K562 (cell line): ENCODE results near the gene SLC13A3. TPM values are rescaled to one million over a fixed set of nuclear protein-coding genes. Genes with fewer than 3 reads are reported as not detected.

ENCODE experiments used
- CEBPB ChIP-seq: fragments of 450-650 bp; IDR thresholded peaks from 2 replicates; pipeline ENCODE4 v1.6.1; 2016; ENCODE audit warnings: missing genetic modification characterization, missing compliant biosample characterization
- CREBBP ChIP-seq: IDR thresholded peaks from one replicate; pipeline ENCODE4 v1.6.1; 2012; ENCODE audit warnings: low read depth, mild to moderate bottlenecking, control low read depth, inconsistent platforms, low read length
- CTBP1 ChIP-seq: fragments of 450-650 bp; IDR thresholded peaks from 2 replicates; pipeline ENCODE4 v1.6.1; 2016; ENCODE audit warnings: borderline replicate concordance
- ESRRA ChIP-seq: fragments of 450-650 bp; IDR thresholded peaks from 2 replicates; pipeline ENCODE4 v1.6.1; 2014; ENCODE audit warnings: low read depth, mild to moderate bottlenecking, moderate library complexity, borderline replicate concordance
- MAFG ChIP-seq: fragments of 450-650 bp; conservative IDR thresholded peaks from 2 replicates; pipeline ENCODE4 v1.6.1; 2016; ENCODE audit warnings: missing genetic modification characterization, missing compliant biosample characterization
- MECOM ChIP-seq: fragments of 250-450 bp; sonication (Bioruptor Pico); IDR thresholded peaks from 2 replicates; pipeline ENCODE4 v1.8.0; 2022; ENCODE audit warnings: inconsistent platforms
- NR1H2 ChIP-seq: sonication (generic); formaldehyde crosslinking; IDR thresholded peaks from 2 replicates; pipeline ENCODE4 v1.4.0; 2020; ENCODE audit warnings: mild to moderate bottlenecking, missing genetic modification reagents
- NR2C1 ChIP-seq, 2 experiments: fragments of 450-650 bp; IDR thresholded peaks; 2 replicates each; pipeline ENCODE4 v1.6.1; 2017; ENCODE audit warnings: mild to moderate bottlenecking in 2 of 2, antibody characterized with exemption in 1 of 2, inconsistent platforms in 1 of 2, missing compliant biosample characterization in 1 of 2, missing genetic modification characterization in 1 of 2
- NR3C1 ChIP-seq: sonication (generic); formaldehyde crosslinking; IDR thresholded peaks from 2 replicates; pipeline ENCODE4 v1.8.1; 2022; ENCODE audit warnings: missing genetic modification reagents
- SNRNP70 ChIP-seq: fragments of 200-400 bp; formaldehyde crosslinking; optimal IDR thresholded peaks from 2 replicates; pipeline ENCODE3; 2017; ENCODE audit warnings: low read depth, low read length
- SRF ChIP-seq, 2 experiments: fragments of 250-450, 450-650 bp in 1 of 2; sonication (Bioruptor Pico) in 1 of 2; sonication (generic) in 1 of 2; formaldehyde crosslinking; IDR thresholded peaks; 2 replicates each; pipeline versions ENCODE4 v1.5.0 to v1.5.1; 2020 to 2022; ENCODE audit warnings: mild to moderate bottlenecking in 1 of 2, missing genetic modification reagents in 1 of 2
- TEAD2 ChIP-seq: fragments of 450-650 bp; IDR thresholded peaks from 2 replicates; pipeline ENCODE4 v1.6.1; 2016; ENCODE audit warnings: missing genetic modification characterization, control low read depth, missing compliant biosample characterization
- YY1 ChIP-seq, 3 experiments: IDR thresholded peaks; 2 replicates each; pipeline ENCODE4 v1.6.1; 2011; ENCODE audit warnings: low read length in 2 of 3, mild to moderate bottlenecking in 2 of 3, moderate library complexity in 2 of 3, borderline replicate concordance in 1 of 3, control low read depth in 1 of 3, low read depth in 1 of 3; ENCODE audit not compliant: insufficient read depth in 3 of 3, insufficient replicate concordance in 2 of 3, control insufficient read depth in 1 of 3, insufficient read length in 1 of 3; ENCODE audit errors: extremely low read depth in 1 of 3
- ZBTB26 ChIP-seq: fragments of 450-650 bp; formaldehyde crosslinking; IDR thresholded peaks from 2 replicates; pipeline ENCODE4 v1.4.0; 2022; ENCODE audit warnings: missing genetic modification characterization
- ZBTB5 ChIP-seq: fragments of 450-650 bp; IDR thresholded peaks from 2 replicates; pipeline ENCODE4 v1.6.1; 2017; ENCODE audit warnings: antibody characterized with exemption
- ZNF140 ChIP-seq: fragments of 250-450 bp; sonication (Bioruptor Pico); IDR thresholded peaks from 2 replicates; pipeline ENCODE4 v1.8.0; 2021; ENCODE audit warnings: moderate library complexity, mild to moderate bottlenecking, inconsistent platforms
- ZNF445 ChIP-seq: fragments of 250-450 bp; sonication (Bioruptor Pico); IDR thresholded peaks from 2 replicates; pipeline ENCODE4 v1.4.0; 2020; ENCODE audit warnings: low read depth, mild to moderate bottlenecking, moderate library complexity
- polyA plus RNA-seq, 8 experiments: library from polyadenylated mRNA; depleted of rRNA in 4 of 8; stranded (reverse) in 5 of 8; unstranded in 3 of 8; fragments of >200 nt; fragmentation: Nextera tagmentation in 2 of 8; fragmentation: Illumina TruSeq in 1 of 8; extraction: Ambion mirVana in 2 of 8; extraction: Trizol in 1 of 8; gene quantifications; 2 replicates each; pipeline versions ENCODE4 v1.2.1 to v1.2.3, GENCODE V29; 2011 to 2014; ENCODE audit warnings: inconsistent platforms in 1 of 8, missing spikeins in 1 of 8
- total RNA-seq, 7 experiments: library from RNA; depleted of rRNA in 6 of 7; stranded (reverse); fragments of >200 nt in 6 of 7; fragmentation: Illumina TruSeq in 2 of 7; extraction: Trizol in 2 of 7; gene quantifications; 2 replicates each; pipeline versions ENCODE4 v1.2.1 to v1.2.3, GENCODE V29; 2011 to 2021; ENCODE audit warnings: low replicate concordance in 1 of 7
- TF ChIP-seq, protein P1 (sequence below): fragments of 250-450 bp; sonication (Bioruptor Pico); IDR thresholded peaks from 2 replicates; pipeline ENCODE4 v1.5.0; 2020; ENCODE audit warnings: mild to moderate bottlenecking, borderline replicate concordance

Gene SLC13A3
- total and polyA plus RNA-seq, 9 of the 15 experiments (the other 6 are each of a cell fraction or from before 2014, with no cell fraction given): 5.5 to 16.4 (median 8.5) TPM

GRCh38 chr20:46635514-46636136, 15.6 kb downstream of the SLC13A3 start (continued):
- TF ChIP-seq SRF (CRISPR knock-in tag; IDR thresholded peaks at IDR 0.05) (peak in 1 of 2 experiments; percentile 94; a peak in 2 of 4 replicates), CTBP1 (no peak), MAFG (tag) (0 out of 2 replicates have a peak, but pooled peaks have one; percentile 16), ZNF140 (CRISPR knock-in tag) (no peak), MECOM (CRISPR knock-in tag) (peak; percentile 74), ZNF445 (CRISPR knock-in tag) (no peak), SNRNP70 (no peak), ZBTB26 (no peak), CEBPB (tag) (no peak), NR1H2 (no peak), YY1 (IDR thresholded peaks at IDR 0.05; ENCODE audit: borderline replicate concordance in 1 of 3, control insufficient read depth in 1 of 3, extremely low read depth in 1 of 3, insufficient read depth in 3 of 3, insufficient read length in 1 of 3, insufficient replicate concordance in 2 of 3, low read depth in 1 of 3, low read length in 2 of 3) (peak in 1 of 3 experiments; percentile 54), NR3C1 (CRISPR knock-in tag) (no peak), ESRRA (peak; percentile 34; the same call in 1 of the 2 replicates), CREBBP (no peak), TEAD2 (tag) (0 out of 2 replicates have a peak, but pooled peaks have one; percentile 33), ZBTB5 (no peak), NR2C1 (IDR thresholded peaks at IDR 0.05) (no peak), NR2C1 (tag; IDR thresholded peaks at IDR 0.05) (peak; percentile 84)
- TF ChIP-seq, protein P1, sequence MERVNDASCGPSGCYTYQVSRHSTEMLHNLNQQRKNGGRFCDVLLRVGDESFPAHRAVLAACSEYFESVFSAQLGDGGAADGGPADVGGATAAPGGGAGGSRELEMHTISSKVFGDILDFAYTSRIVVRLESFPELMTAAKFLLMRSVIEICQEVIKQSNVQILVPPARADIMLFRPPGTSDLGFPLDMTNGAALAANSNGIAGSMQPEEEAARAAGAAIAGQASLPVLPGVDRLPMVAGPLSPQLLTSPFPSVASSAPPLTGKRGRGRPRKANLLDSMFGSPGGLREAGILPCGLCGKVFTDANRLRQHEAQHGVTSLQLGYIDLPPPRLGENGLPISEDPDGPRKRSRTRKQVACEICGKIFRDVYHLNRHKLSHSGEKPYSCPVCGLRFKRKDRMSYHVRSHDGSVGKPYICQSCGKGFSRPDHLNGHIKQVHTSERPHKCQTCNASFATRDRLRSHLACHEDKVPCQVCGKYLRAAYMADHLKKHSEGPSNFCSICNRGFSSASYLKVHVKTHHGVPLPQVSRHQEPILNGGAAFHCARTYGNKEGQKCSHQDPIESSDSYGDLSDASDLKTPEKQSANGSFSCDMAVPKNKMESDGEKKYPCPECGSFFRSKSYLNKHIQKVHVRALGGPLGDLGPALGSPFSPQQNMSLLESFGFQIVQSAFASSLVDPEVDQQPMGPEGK (CRISPR knock-in tag): no peak
